Right lobe of liver (tissue), 6 donors: Measurements from ENCODE around the gene HOXA13. TPM values are rescaled to one million over a fixed set of nuclear protein-coding genes. Genes with fewer than 3 reads are reported as not detected.

ENCODE experiments used
- ATAC-seq, 4 donors: fragments of 200-7000 bp; cut with Tn5 transposase; one replicate each; pipeline ENCODE4 v1.9.1; 2020; ENCODE audit warnings: mild to moderate bottlenecking in 4 of 4, moderate library complexity in 4 of 4
- DNase-seq, 3 donors: peaks; one replicate each; pipeline ENCODE4 v3.0.0-alpha.2; 2020
- H3K27ac ChIP-seq, 3 donors: fragments of 200-600 bp; one replicate each; pipeline ENCODE4 v1.8.0; 2022
- H3K27me3 ChIP-seq, 2 donors: fragments of 200-600 bp; one replicate each; pipeline ENCODE4 v1.8.0; 2022
- H3K36me3 ChIP-seq, 4 donors: fragments of 200-600 bp; sonication (generic) in 1 of 4; one replicate each; pipeline versions ENCODE4 v1.5.1 to v1.8.0; 2017 to 2022; ENCODE audit warnings: control low read depth in 1 of 4
- H3K4me1 ChIP-seq, 4 donors: fragments of 200-600 bp; sonication (generic) in 1 of 4; one replicate each; pipeline versions ENCODE4 v1.5.1 to v1.8.0; 2017 to 2022; ENCODE audit warnings: control low read depth in 1 of 4
- H3K4me3 ChIP-seq, 3 donors: fragments of 200-600 bp; one replicate each; pipeline ENCODE4 v1.8.0; 2022
- H3K9me3 ChIP-seq, 4 donors: fragments of 200-600 bp; sonication (generic) in 1 of 4; one replicate each; pipeline versions ENCODE4 v1.5.1 to v1.8.0; 2017 to 2022; ENCODE audit warnings: control low read depth in 1 of 4
- POLR2A ChIP-seq: fragments of 450-650 bp; IDR thresholded peaks from one replicate; pipeline ENCODE4 v1.6.1; 2017; ENCODE audit warnings: antibody characterized with exemption, mild to moderate bottlenecking
- WGBS: methylation state at CpG from one replicate; pipeline ENCODE4 v1.1.6; 2018; ENCODE audit warnings: low coverage, low lambda C conversion rate; ENCODE audit not compliant: insufficient coverage; ENCODE audit errors: missing lambda C conversion rate; 5-methylcytosine and 5-hydroxymethylcytosine counted together
- intact Hi-C, 2 donors: fragments of 100-400 bp; cut with DNase I; formaldehyde crosslinking; loops; one replicate each; pipeline versions ENCODE4 v1.11.2 to v1.14.1; 2022
- total RNA-seq, 6 experiments: library from RNA; depleted of rRNA in 2 of 6; stranded (reverse); fragments of >200 nt in 2 of 6; fragmentation: NEBNext Ultra II Directional in 3 of 6; extraction: Animal tissue kit (Norgen Biotek cat#: 25700) in 3 of 6; gene quantifications; one replicate each; pipeline versions ENCODE4 v1.1.0 to v1.2.4, GENCODE V29; 2016 to 2023
- TF ChIP-seq, protein P1 (sequence below), 4 donors: fragments of 200-600 bp in 3 of 4; fragments of 450-650 bp in 1 of 4; IDR thresholded peaks; one replicate each; pipeline versions ENCODE4 v1.5.1 to v1.8.0; 2016 to 2022; ENCODE audit warnings: antibody characterized with exemption in 4 of 4, mild to moderate bottlenecking in 2 of 4
- donor health status: DM: no; HTN: yes; CAD: no.
- donor health status: DM: no; HTN: no; CAD: no.
- donor health status: DM: no; HTN: no; CAD: no.
- donor health status: DM: no; HTN: yes; CAD: no.
- donor health status: DM: no; HTN: yes; CAD: no.

HOXA13 gene
- total RNA-seq, 6 experiments from 2014 or later = not detected

DNA sequence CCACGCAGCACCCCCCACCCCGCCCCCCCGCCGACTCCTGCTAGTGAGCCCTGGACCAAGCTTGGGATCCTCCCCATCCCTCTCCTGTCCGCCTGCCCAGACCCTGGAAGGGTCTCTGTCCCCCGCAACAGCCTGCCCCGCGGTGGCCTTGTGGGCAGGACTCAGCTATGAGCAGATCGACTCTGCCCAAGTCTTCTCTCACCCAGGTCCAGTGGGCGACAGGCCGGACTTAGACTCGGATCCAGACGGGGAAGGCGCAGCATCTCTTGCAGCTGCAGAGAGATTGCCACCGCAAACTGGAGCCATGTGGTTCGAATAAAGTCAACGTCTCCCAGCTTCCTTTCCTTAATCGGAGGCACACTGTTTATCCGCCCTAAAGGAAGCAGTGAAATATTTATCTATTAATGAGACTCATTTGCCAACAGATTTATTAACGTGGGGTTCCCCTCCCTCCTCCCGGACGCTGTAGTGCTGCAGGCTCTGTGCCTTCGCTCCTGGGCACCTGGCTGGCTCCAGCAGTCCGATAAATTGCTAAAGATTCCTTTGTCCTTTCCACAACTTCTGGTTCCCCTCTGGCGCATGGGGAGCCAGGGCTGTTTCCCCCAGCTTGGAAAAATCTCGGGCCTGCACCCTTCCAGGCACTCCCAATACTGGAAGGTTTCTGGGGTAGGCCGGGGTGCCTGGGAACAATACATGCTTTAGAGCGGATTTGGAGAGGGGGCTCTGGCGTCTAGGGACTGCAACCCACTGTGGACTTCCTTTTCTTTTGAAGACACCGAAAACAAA is 42.8 kb downstream of the HOXA13 start:
- Histone ChIP-seq H3K27me3 (peaks cover 32 to 57% of the 10 kb centered on the region in 2 donors), H3K9me3 (no peaks in the 10 kb centered on the region), H3K4me3 (no peak overlapping the region), H3K36me3 (no peaks in the 10 kb centered on the region), H3K27ac (no peak overlapping the region), H3K4me1 (peaks cover 0 to 15% (median 6%) of the 10 kb centered on the region in 4 donors)
- no peak for ATAC-seq
- WGBS = 11% methylated on average over 15 of the region's 30 CpGs
- peak in 1 of 3 donors; percentile 28 for DNase-seq
- TF ChIP-seq, protein P1, sequence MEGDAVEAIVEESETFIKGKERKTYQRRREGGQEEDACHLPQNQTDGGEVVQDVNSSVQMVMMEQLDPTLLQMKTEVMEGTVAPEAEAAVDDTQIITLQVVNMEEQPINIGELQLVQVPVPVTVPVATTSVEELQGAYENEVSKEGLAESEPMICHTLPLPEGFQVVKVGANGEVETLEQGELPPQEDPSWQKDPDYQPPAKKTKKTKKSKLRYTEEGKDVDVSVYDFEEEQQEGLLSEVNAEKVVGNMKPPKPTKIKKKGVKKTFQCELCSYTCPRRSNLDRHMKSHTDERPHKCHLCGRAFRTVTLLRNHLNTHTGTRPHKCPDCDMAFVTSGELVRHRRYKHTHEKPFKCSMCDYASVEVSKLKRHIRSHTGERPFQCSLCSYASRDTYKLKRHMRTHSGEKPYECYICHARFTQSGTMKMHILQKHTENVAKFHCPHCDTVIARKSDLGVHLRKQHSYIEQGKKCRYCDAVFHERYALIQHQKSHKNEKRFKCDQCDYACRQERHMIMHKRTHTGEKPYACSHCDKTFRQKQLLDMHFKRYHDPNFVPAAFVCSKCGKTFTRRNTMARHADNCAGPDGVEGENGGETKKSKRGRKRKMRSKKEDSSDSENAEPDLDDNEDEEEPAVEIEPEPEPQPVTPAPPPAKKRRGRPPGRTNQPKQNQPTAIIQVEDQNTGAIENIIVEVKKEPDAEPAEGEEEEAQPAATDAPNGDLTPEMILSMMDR (IDR thresholded peaks at IDR 0.05) = no peak
- no peak for TF ChIP-seq POLR2A
- intact Hi-C loops = loop anchor here (5.0 to 10.0 kb wide), 2 partner anchors 480 to 782 kb away; no protein-coding TSS in a partner anchor

DNA sequence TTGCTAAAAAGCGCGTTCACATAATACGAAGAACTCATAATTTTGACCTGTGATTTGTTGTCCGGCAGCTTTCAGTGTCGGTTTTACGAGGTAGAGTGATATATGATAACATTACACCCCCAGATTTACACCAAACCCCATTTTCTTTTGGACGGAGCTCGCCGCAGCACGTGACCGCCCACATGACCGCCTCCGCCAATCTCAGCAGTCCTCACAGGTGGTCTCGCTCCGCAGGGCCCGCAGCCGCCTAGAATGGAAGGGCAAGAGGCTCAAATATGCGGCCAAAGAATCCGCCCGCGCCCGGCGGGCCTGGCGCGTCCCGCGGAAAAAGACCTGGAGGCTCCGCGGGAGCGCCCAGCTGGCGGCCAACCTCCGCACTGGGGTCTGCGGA is 43.4 kb downstream of the HOXA13 start, which contains the start of gene HOXA7:
Gene HOXA7, minus strand, starts transcription at position 168 of the 391 bp plus-strand sequence. Its CDS starts 130 bp downstream, at position 38.
- H3K36me3 ChIP-seq = no peaks in the 10 kb centered on the region
- ATAC-seq (no peak), DNase-seq (peak in 1 of 3 donors; percentile 31)
- H3K9me3 ChIP-seq = no peaks in the 10 kb centered on the region
- H3K27ac ChIP-seq = no peak within 1 kb of the TSS
- H3K4me3 ChIP-seq = no peak within 1 kb of the TSS
- no peak for TF ChIP-seq POLR2A
- TF ChIP-seq, protein P1 (IDR thresholded peaks at IDR 0.05) = no peak
- peaks cover 32 to 60% of the 10 kb centered on the region in 2 donors for H3K27me3 ChIP-seq
- 3% methylated on average over 6 of the region's 33 CpGs for WGBS
- peaks cover 0 to 15% (median 6%) of the 10 kb centered on the region in 4 donors for H3K4me1 ChIP-seq
- intact Hi-C loops = loop anchor here (5.0 to 10.0 kb wide), 2 partner anchors 479 to 782 kb away; no protein-coding TSS in a partner anchor

DNA sequence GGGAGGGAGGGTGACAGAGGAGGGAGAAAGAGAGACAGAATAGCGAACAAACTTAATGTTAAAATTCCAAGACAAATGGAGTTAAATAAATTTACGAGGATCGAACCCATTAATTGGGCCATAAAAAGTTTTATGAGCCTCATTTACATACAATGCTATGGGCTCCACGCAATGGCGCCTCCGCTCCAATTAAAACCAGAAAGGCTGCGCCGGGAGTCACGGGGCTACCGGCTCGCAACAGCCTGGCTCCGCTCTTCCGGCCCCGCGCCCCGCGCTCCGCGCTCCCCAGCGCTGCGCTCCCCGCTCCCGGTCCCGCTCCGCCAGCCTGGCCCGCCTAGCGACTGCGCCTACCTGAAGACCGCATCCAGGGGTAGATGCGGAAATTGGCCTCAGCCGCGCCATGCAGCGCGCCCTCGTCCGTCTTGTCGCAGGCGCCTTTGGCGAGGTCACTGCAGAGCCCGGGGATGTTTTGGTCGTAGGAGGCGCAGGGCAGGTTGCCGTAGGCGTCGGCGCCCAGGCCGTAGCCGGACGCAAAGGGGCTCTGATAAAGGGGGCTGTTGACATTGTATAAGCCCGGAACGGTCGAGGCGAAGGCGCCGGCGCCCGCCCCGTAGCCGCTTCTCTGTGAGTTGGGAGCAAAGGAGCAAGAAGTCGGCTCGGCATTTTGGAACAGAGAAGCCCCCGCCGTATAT is 43.9 kb downstream of the HOXA13 start:
- ATAC-seq (no peak), DNase-seq (peak in 1 of 3 donors; percentile 34)
- TF ChIP-seq, protein P1 (IDR thresholded peaks at IDR 0.05) = no peak
- TF ChIP-seq POLR2A = no peak
- Histone ChIP-seq H3K36me3 (no peaks in the 10 kb centered on the region), H3K27ac (no peak overlapping the region), H3K4me1 (peaks cover 0 to 15% (median 9%) of the 10 kb centered on the region in 4 donors), H3K27me3 (peaks cover 32 to 66% of the 10 kb centered on the region in 2 donors), H3K4me3 (no peak overlapping the region), H3K9me3 (no peaks in the 10 kb centered on the region)
- intact Hi-C loops = loop anchor here (5.0 to 10.0 kb wide), 2 partner anchors 479 to 781 kb away; no protein-coding TSS in a partner anchor
- WGBS = 0% methylated on average over 14 of the region's 63 CpGs

DNA sequence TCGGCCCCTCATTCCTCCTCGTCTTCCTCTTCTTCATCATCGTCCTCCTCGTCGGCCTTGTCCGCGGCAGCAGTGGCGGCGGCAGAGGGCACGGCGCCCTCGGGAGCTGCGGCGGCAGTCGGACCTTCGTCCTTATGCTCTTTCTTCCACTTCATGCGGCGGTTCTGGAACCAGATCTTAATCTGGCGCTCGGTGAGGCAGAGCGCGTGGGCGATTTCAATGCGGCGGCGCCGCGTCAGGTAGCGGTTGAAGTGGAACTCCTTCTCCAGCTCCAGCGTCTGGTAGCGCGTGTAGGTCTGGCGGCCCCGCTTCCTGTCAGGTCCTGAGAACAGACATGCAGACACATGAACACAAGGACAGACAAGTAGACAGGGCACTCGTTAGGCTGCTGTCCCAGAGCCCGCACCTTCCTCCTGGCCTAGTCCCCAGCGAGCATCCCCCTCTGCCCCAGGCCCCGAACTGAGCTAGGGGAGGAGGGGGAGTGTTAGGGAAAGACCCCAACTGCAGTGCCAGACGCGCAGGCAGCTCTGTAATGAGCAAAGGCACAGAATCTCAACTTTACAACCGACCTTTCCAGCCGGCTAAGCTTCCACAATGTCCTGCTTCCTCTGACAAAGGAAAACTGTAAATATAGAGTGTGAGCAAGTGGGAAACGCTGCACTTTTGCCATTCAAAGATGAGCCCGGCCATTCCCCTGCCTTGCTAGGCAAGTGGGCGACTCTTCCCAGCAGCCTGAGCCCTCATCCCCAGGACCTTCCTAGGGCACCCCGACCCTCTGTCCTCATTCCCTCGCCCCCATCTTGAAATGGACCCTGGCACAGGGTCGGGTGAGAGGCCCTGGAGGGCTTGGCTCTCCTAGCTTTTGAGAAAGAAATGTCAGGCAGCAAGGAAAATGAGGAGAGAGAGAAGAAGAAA is 44.7 kb downstream of the HOXA13 start:
- Histone ChIP-seq H3K27me3 (peaks cover 35 to 70% of the 10 kb centered on the region in 2 donors), H3K27ac (no peak overlapping the region), H3K4me3 (no peak overlapping the region), H3K36me3 (no peaks in the 10 kb centered on the region), H3K9me3 (no peaks in the 10 kb centered on the region), H3K4me1 (peaks cover 0 to 8% (median 6%) of the 10 kb centered on the region in 4 donors)
- TF ChIP-seq, protein P1 (IDR thresholded peaks at IDR 0.05) = no peak
- no peak for TF ChIP-seq POLR2A
- peak in 1 of 3 donors; percentile 28 for DNase-seq
- WGBS = 15% methylated on average over 38 of the region's 48 CpGs
- ATAC-seq = no peak
- intact Hi-C loops = loop anchor here (5.0 to 10.0 kb wide), 2 partner anchors 478 to 780 kb away; no protein-coding TSS in a partner anchor
